BLaER1 (cell line): ENCODE measurements around the gene CACNA1C.

Experiments
- H3K27ac ChIP-seq: shearing (Covaris generic); formaldehyde crosslinking; 2 replicates; pipeline ENCODE4 v1.8.1; 2022
- H3K27me3 ChIP-seq: shearing (Covaris generic); formaldehyde crosslinking; 2 replicates; pipeline ENCODE4 v1.8.1; 2022
- H3K36me3 ChIP-seq: shearing (Covaris generic); formaldehyde crosslinking; 2 replicates; pipeline ENCODE4 v1.8.1; 2022
- H3K4me1 ChIP-seq: shearing (Covaris generic); formaldehyde crosslinking; 2 replicates; pipeline ENCODE4 v1.8.1; 2022
- H3K4me2 ChIP-seq: shearing (Covaris generic); formaldehyde crosslinking; 2 replicates; pipeline ENCODE4 v1.8.1; 2022
- H3K4me3 ChIP-seq: shearing (Covaris generic); formaldehyde crosslinking; 2 replicates; pipeline ENCODE4 v1.8.1; 2022
- H3K9ac ChIP-seq: shearing (Covaris generic); formaldehyde crosslinking; 2 replicates; pipeline ENCODE4 v1.8.1; 2022
- H3K9me3 ChIP-seq: shearing (Covaris generic); formaldehyde crosslinking; 2 replicates; pipeline ENCODE4 v1.8.1; 2022
- H4K20me1 ChIP-seq: shearing (Covaris generic); formaldehyde crosslinking; 2 replicates; pipeline ENCODE4 v1.8.1; 2022
- Cebpa-rat ChIP-seq: shearing (Covaris generic); IDR thresholded peaks from 2 replicates; pipeline ENCODE4 v1.8.1; 2022

The CACNA1C gene

GRCh38 chr12:2177003-2177402 is 124.2 kb downstream of the CACNA1C start:
- no peak overlapping the region for H3K27ac ChIP-seq
- no peak overlapping the region for H3K4me3 ChIP-seq
- no peaks in the 10 kb centered on the region for H3K36me3 ChIP-seq
- H4K20me1 ChIP-seq, result no peaks in the 10 kb centered on the region
- H3K9ac ChIP-seq, result no peak overlapping the region
- peaks cover 5% of the 10 kb centered on the region; the same call in 1 of the 2 replicates for H3K4me1 ChIP-seq
- TF ChIP-seq Cebpa-rat, result no peak
- H3K4me2 ChIP-seq, result no peak overlapping the region
- no peaks in the 10 kb centered on the region for H3K27me3 ChIP-seq
- no peaks in the 10 kb centered on the region for H3K9me3 ChIP-seq

- Histone ChIP-seq H3K4me3 (no peak overlapping the region), H3K4me1 (peaks cover 5% of the 10 kb centered on the region; the same call in 1 of the 2 replicates), H3K27ac (no peak overlapping the region), H4K20me1 (no peaks in the 10 kb centered on the region), H3K36me3 (no peaks in the 10 kb centered on the region), H3K4me2 (no peak overlapping the region), H3K9me3 (no peaks in the 10 kb centered on the region), H3K27me3 (no peaks in the 10 kb centered on the region), H3K9ac (no peak overlapping the region)
- no peak for TF ChIP-seq Cebpa-rat
Measured at GRCh38 chr12:2177751-2178150, 125.0 kb downstream of the CACNA1C start.

GRCh38 chr12:2179058-2179457 is 126.3 kb downstream of the CACNA1C start:
- Histone ChIP-seq H3K4me1 (peaks cover 11% of the 10 kb centered on the region), H3K4me2 (no peak overlapping the region), H3K27me3 (no peaks in the 10 kb centered on the region), H3K4me3 (no peak overlapping the region), H3K27ac (no peak overlapping the region), H3K9ac (no peak overlapping the region), H4K20me1 (no peaks in the 10 kb centered on the region), H3K9me3 (no peaks in the 10 kb centered on the region), H3K36me3 (no peaks in the 10 kb centered on the region)
- TF ChIP-seq Cebpa-rat, result no peak

GRCh38 chr12:2179953-2180736 is 127.4 kb downstream of the CACNA1C start:
- TF ChIP-seq Cebpa-rat, result no peak

GRCh38 chr12:2180737-2181082 is 127.9 kb downstream of the CACNA1C start:
- no peaks in the 10 kb centered on the region for H3K36me3 ChIP-seq
- no peak overlapping the region for H3K4me2 ChIP-seq
- H3K9me3 ChIP-seq, result no peaks in the 10 kb centered on the region
- no peak overlapping the region for H3K9ac ChIP-seq
- no peak overlapping the region for H3K27ac ChIP-seq
- TF ChIP-seq Cebpa-rat, result no peak
- no peaks in the 10 kb centered on the region for H3K27me3 ChIP-seq
- H3K4me1 ChIP-seq, result peaks cover 15% of the 10 kb centered on the region
- H4K20me1 ChIP-seq, result no peaks in the 10 kb centered on the region
- no peak overlapping the region for H3K4me3 ChIP-seq

More at GRCh38 chr12:2179953-2180736, 127.4 kb downstream of the CACNA1C start:
- Histone ChIP-seq H3K9me3 (no peaks in the 10 kb centered on the region), H3K4me3 (no peak overlapping the region), H3K27me3 (no peaks in the 10 kb centered on the region), H3K4me2 (no peak overlapping the region), H3K9ac (no peak overlapping the region), H3K4me1 (peaks cover 15% of the 10 kb centered on the region), H3K27ac (no peak overlapping the region), H3K36me3 (no peaks in the 10 kb centered on the region), H4K20me1 (no peaks in the 10 kb centered on the region)

- H3K27ac ChIP-seq, result no peak overlapping the region
- no peaks in the 10 kb centered on the region for H3K27me3 ChIP-seq
- H3K4me2 ChIP-seq, result peak overlapping the region; percentile 29
- peaks cover 35% of the 10 kb centered on the region for H3K4me1 ChIP-seq
- no peaks in the 10 kb centered on the region for H4K20me1 ChIP-seq
- no peak overlapping the region for H3K9ac ChIP-seq
- H3K9me3 ChIP-seq, result no peaks in the 10 kb centered on the region
- H3K36me3 ChIP-seq, result no peaks in the 10 kb centered on the region
- H3K4me3 ChIP-seq, result no peak overlapping the region
- TF ChIP-seq Cebpa-rat, result no peak
Measured at GRCh38 chr12:2183556-2184541, 131.1 kb downstream of the CACNA1C start.

- Histone ChIP-seq H3K9me3 (no peaks in the 10 kb centered on the region), H3K4me1 (peaks cover 34% of the 10 kb centered on the region), H3K27me3 (no peaks in the 10 kb centered on the region), H3K4me3 (no peak overlapping the region), H4K20me1 (no peaks in the 10 kb centered on the region), H3K9ac (no peak overlapping the region), H3K27ac (no peak overlapping the region), H3K4me2 (no peak overlapping the region), H3K36me3 (no peaks in the 10 kb centered on the region)
- TF ChIP-seq Cebpa-rat, result no peak
Measured at GRCh38 chr12:2185751-2186341, 133.1 kb downstream of the CACNA1C start.

- H3K4me2 ChIP-seq, result peak overlapping the region; percentile 56
- no peaks in the 10 kb centered on the region for H4K20me1 ChIP-seq
- peak overlapping the region; percentile 57 for H3K27ac ChIP-seq
- no peaks in the 10 kb centered on the region for H3K36me3 ChIP-seq
- no peaks in the 10 kb centered on the region for H3K27me3 ChIP-seq
- peak overlapping the region; percentile 32; the same call in 1 of the 2 replicates for H3K9ac ChIP-seq
- TF ChIP-seq Cebpa-rat, result no peak
- no peaks in the 10 kb centered on the region for H3K9me3 ChIP-seq
- H3K4me1 ChIP-seq, result peaks cover 30% of the 10 kb centered on the region
- H3K4me3 ChIP-seq, result no peak overlapping the region
Measured at GRCh38 chr12:2187195-2187945, 134.6 kb downstream of the CACNA1C start.

GRCh38 chr12:2190085-2190484 is 137.3 kb downstream of the CACNA1C start:
- H3K36me3 ChIP-seq, result no peaks in the 10 kb centered on the region
- H3K4me1 ChIP-seq, result peaks cover 20% of the 10 kb centered on the region
- H3K27me3 ChIP-seq, result no peaks in the 10 kb centered on the region
- no peak for TF ChIP-seq Cebpa-rat
- H3K4me3 ChIP-seq, result no peak overlapping the region
- no peak overlapping the region for H3K4me2 ChIP-seq
- H4K20me1 ChIP-seq, result no peaks in the 10 kb centered on the region
- no peak overlapping the region for H3K27ac ChIP-seq
- no peak overlapping the region for H3K9ac ChIP-seq
- no peaks in the 10 kb centered on the region for H3K9me3 ChIP-seq
